H9 (cell line): ENCODE measurements around the gene CTXN1. TPM values are rescaled to one million over a fixed set of nuclear protein-coding genes. Genes with fewer than 3 reads are reported as not detected.

Experiments used
- DNase-seq: peaks from one replicate; pipeline ENCODE4 v3.0.0-alpha.2; 2017
- H2AFZ ChIP-seq: one replicate; pipeline ENCODE4 v1.6.1; 2013; ENCODE audit warnings: mild to moderate bottlenecking, low read length, control low read depth, moderate library complexity
- H2AK5ac ChIP-seq: 2 replicates; pipeline ENCODE4 v1.6.1; 2013; ENCODE audit warnings: low read length, control low read depth, mixed read lengths; ENCODE audit not compliant: insufficient read length
- H2BK120ac ChIP-seq: one replicate; pipeline ENCODE4 v1.6.1; 2013; ENCODE audit warnings: low read depth, mild to moderate bottlenecking, low read length, control low read depth, inconsistent platforms; ENCODE audit not compliant: poor library complexity, severe bottlenecking
- H2BK12ac ChIP-seq: 2 replicates; pipeline ENCODE4 v1.6.1; 2013; ENCODE audit warnings: low read length, control low read depth, mixed read lengths, low read depth; ENCODE audit not compliant: insufficient read length
- H2BK15ac ChIP-seq: 2 replicates; pipeline ENCODE4 v1.6.1; 2013; ENCODE audit warnings: low read depth, low read length, control low read depth
- H2BK20ac ChIP-seq: one replicate; pipeline ENCODE4 v1.6.1; 2013; ENCODE audit warnings: low read depth, mild to moderate bottlenecking, low read length, control low read depth, inconsistent platforms; ENCODE audit not compliant: poor library complexity, severe bottlenecking
- H2BK5ac ChIP-seq: 2 replicates; pipeline ENCODE4 v1.6.1; 2013; ENCODE audit warnings: low read length, control low read depth, mixed read lengths; ENCODE audit not compliant: insufficient read length
- H3K14ac ChIP-seq: 2 replicates; pipeline ENCODE4 v1.6.1; 2013; ENCODE audit warnings: low read length, control low read depth; ENCODE audit not compliant: insufficient read depth
- H3K18ac ChIP-seq: 2 replicates; pipeline ENCODE4 v1.6.1; 2013; ENCODE audit warnings: low read depth, mild to moderate bottlenecking, mixed read lengths, low read length, control low read depth; ENCODE audit not compliant: insufficient read length
- H3K23ac ChIP-seq: 2 replicates; pipeline ENCODE4 v1.6.1; 2013; ENCODE audit warnings: low read length, control low read depth, mixed read lengths, low read depth; ENCODE audit not compliant: insufficient read length
- H3K23me2 ChIP-seq: 2 replicates; pipeline ENCODE4 v1.6.1; 2013; ENCODE audit warnings: low read depth, mild to moderate bottlenecking, mixed read lengths, low read length, control low read depth; ENCODE audit not compliant: insufficient read length, poor library complexity, severe bottlenecking
- H3K27ac ChIP-seq: 2 replicates; pipeline ENCODE4 v1.5.1; 2013; ENCODE audit warnings: low read length, control low read depth, mixed read lengths, low read depth; ENCODE audit not compliant: insufficient read length
- H3K27me3 ChIP-seq: 2 replicates; pipeline ENCODE4 v1.6.1; 2013; ENCODE audit warnings: low read length, control low read depth, inconsistent platforms; ENCODE audit not compliant: insufficient read depth
- H3K4ac ChIP-seq: 2 replicates; pipeline ENCODE4 v1.6.1; 2013; ENCODE audit warnings: low read depth, mild to moderate bottlenecking, control low read depth, inconsistent platforms, low read length, moderate library complexity
- H3K4me1 ChIP-seq: 2 replicates; pipeline ENCODE4 v1.6.1; 2013; ENCODE audit warnings: low read length, control low read depth, inconsistent platforms; ENCODE audit not compliant: insufficient read depth
- H3K4me2 ChIP-seq: 2 replicates; pipeline ENCODE4 v1.6.1; 2013; ENCODE audit warnings: low read length, control low read depth, mixed read lengths; ENCODE audit not compliant: insufficient read length, insufficient read depth
- H3K56ac ChIP-seq: 2 replicates; pipeline ENCODE4 v1.6.1; 2013; ENCODE audit warnings: low read depth, mild to moderate bottlenecking, mixed read lengths, low read length, control low read depth; ENCODE audit not compliant: insufficient read length
- H3K79me1 ChIP-seq: 2 replicates; pipeline ENCODE4 v1.6.1; 2013; ENCODE audit warnings: low read depth, mild to moderate bottlenecking, moderate library complexity, low read length, control low read depth, inconsistent platforms; ENCODE audit not compliant: insufficient read depth, poor library complexity, severe bottlenecking
- H3K79me2 ChIP-seq: 2 replicates; pipeline ENCODE4 v1.6.1; 2013; ENCODE audit warnings: low read length, control low read depth, inconsistent platforms; ENCODE audit not compliant: insufficient read depth
- H3K9ac ChIP-seq: 2 replicates; pipeline ENCODE4 v1.6.1; 2013; ENCODE audit warnings: low read length, control low read depth, mixed read lengths; ENCODE audit not compliant: insufficient read length; ENCODE audit errors: extremely low read depth
- H3K9me3 ChIP-seq: one replicate; pipeline ENCODE4 v1.6.1; 2013; ENCODE audit warnings: low read depth, low read length, inconsistent platforms; ENCODE audit not compliant: control insufficient read depth
- H3T11ph ChIP-seq: one replicate; pipeline ENCODE4 v1.6.1; 2013; ENCODE audit warnings: mild to moderate bottlenecking, low read length, control low read depth, inconsistent platforms
- H4K20me1 ChIP-seq: one replicate; pipeline ENCODE4 v1.6.1; 2013; ENCODE audit not compliant: control insufficient read depth, insufficient read length, insufficient read depth
- H4K5ac ChIP-seq: 2 replicates; pipeline ENCODE4 v1.6.1; 2013; ENCODE audit warnings: low read depth, mild to moderate bottlenecking, mixed read lengths, low read length, control low read depth; ENCODE audit not compliant: insufficient read length
- H4K8ac ChIP-seq: replicated peaks from 2 replicates; pipeline ENCODE4 v1.6.1; 2013; ENCODE audit warnings: low read length, control low read depth, mixed read lengths, low read depth; ENCODE audit not compliant: insufficient read length
- H4K91ac ChIP-seq: 2 replicates; pipeline ENCODE4 v1.6.1; 2013; ENCODE audit warnings: low read depth, mild to moderate bottlenecking, moderate library complexity, mixed read lengths, low read length, control low read depth; ENCODE audit not compliant: insufficient read length
- H3K27ac Mint-ChIP-seq, 3 experiments: 2 replicates in 2 of 3; 3 replicates in 1 of 3; pipeline ENCODE4 v1.8.0; 2020 to 2021; ENCODE audit warnings: mixed read lengths in 3 of 3, mild to moderate bottlenecking in 1 of 3, moderate library complexity in 1 of 3
- H3K27me3 Mint-ChIP-seq: 2 replicates; pipeline ENCODE4 v1.8.0; 2021; ENCODE audit warnings: low read depth, mild to moderate bottlenecking, moderate library complexity, mixed read lengths
- H3K36me3 Mint-ChIP-seq, 3 experiments: 2 replicates in 2 of 3; 3 replicates in 1 of 3; pipeline ENCODE4 v1.8.0; 2020 to 2021; ENCODE audit warnings: low read depth in 3 of 3, mixed read lengths in 3 of 3; ENCODE audit not compliant: insufficient read depth in 1 of 3
- H3K4me1 Mint-ChIP-seq, 2 experiments: 2 replicates each; pipeline ENCODE4 v1.8.0; 2020; ENCODE audit warnings: mixed read lengths in 2 of 2
- H3K4me3 Mint-ChIP-seq, 2 experiments: 2 replicates in 1 of 2; 3 replicates in 1 of 2; pipeline ENCODE4 v1.8.0; 2020 to 2021; ENCODE audit warnings: mild to moderate bottlenecking in 2 of 2, mixed read lengths in 2 of 2, moderate library complexity in 1 of 2
- H3K9me3 Mint-ChIP-seq, 2 experiments: 2 replicates in 1 of 2; 3 replicates in 1 of 2; pipeline ENCODE4 v1.8.0; 2020; ENCODE audit warnings: mild to moderate bottlenecking in 2 of 2, mixed read lengths in 2 of 2, moderate library complexity in 1 of 2
- WGBS: extraction: QIAGEN DNeasy Blood & Tissue Kit; methylation state at CpG from one replicate; pipeline ENCODE4 v1.1.7; 2013; ENCODE audit warnings: missing lambda C conversion rate, low lambda C conversion rate, mixed read lengths; ENCODE audit not compliant: insufficient read length; ENCODE audit errors: extremely low coverage; 5-methylcytosine and 5-hydroxymethylcytosine counted together
- total RNA-seq: library from RNA; stranded (reverse); gene quantifications from 2 replicates; pipeline ENCODE4 v1.2.1, GENCODE V29; 2021
- TF ChIP-seq, protein P1 (sequence below): fragments of 200-600 bp; sonication (generic); conservative IDR thresholded peaks from 3 replicates; pipeline ENCODE4 v1.8.0; 2021; ENCODE audit warnings: antibody characterized with exemption, mild to moderate bottlenecking

The CTXN1 gene
- total RNA-seq, 1 experiment from 2014 or later = 22.7 TPM

DNA sequence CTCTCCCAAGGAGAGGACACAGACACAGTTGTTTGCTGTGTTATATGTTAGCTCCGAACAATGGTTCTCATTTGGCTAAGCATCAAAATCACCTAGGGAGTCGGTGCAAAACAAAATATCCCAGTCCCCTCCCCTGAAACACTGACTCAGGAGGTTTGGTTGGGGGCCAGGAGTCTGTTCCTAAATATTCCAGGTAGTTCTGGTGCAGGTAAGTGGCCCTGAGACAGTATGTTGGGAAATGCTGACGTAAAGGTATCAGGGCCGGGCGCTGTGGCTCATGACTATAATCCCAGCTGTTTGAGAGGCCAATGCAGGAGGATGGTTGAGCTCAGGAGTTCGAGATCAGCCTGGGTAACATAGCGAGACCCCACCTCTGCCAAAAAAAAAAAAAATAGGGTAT lies 24.6 kb downstream of the CTXN1 start:
- Histone ChIP-seq H2BK12ac (no peak overlapping the region), H2AK5ac (no peak overlapping the region), H3K56ac (no peak overlapping the region), H2BK15ac (no peak overlapping the region), H3K79me1 (no peaks in the 10 kb centered on the region), H2AFZ (no peak overlapping the region), H3T11ph (no peak overlapping the region), H2BK20ac (no peak overlapping the region), H3K27ac (no peak overlapping the region), H2BK120ac (no peak overlapping the region), H3K4me2 (no peak overlapping the region), H3K27me3 (no peaks in the 10 kb centered on the region), H4K8ac (no peak overlapping the region), H3K23ac (no peak overlapping the region), H3K9ac (no peak overlapping the region), H3K79me2 (peaks cover 6% of the 10 kb centered on the region; the same call in 1 of the 2 replicates), H3K4ac (no peak overlapping the region), H3K23me2 (peaks cover 16% of the 10 kb centered on the region), H2BK5ac (no peak overlapping the region), H3K4me1 (0 out of 2 replicates have a peak, but pooled peaks cover 4% of the 10 kb centered on the region), H4K20me1 (no peaks in the 10 kb centered on the region), H4K5ac (no peak overlapping the region), H4K91ac (no peak overlapping the region), H3K18ac (no peak overlapping the region), H3K9me3 (no peaks in the 10 kb centered on the region), H3K14ac (no peak overlapping the region)
- no peak overlapping the region for H3K4me3 Mint-ChIP-seq
- no CpG with 5 or more reads among the region's 7 CpGs for WGBS
- no peak for DNase-seq
- no peak overlapping the region for H3K27ac Mint-ChIP-seq
- H3K27me3 Mint-ChIP-seq = peaks cover 3% of the 10 kb centered on the region; the same call in 1 of the 2 replicates
- no peaks in the 10 kb centered on the region; a peak in 3 of 5 replicates for H3K9me3 Mint-ChIP-seq
- peaks cover 15 to 24% of the 10 kb centered on the region in 2 experiments for H3K4me1 Mint-ChIP-seq
- TF ChIP-seq, protein P1, sequence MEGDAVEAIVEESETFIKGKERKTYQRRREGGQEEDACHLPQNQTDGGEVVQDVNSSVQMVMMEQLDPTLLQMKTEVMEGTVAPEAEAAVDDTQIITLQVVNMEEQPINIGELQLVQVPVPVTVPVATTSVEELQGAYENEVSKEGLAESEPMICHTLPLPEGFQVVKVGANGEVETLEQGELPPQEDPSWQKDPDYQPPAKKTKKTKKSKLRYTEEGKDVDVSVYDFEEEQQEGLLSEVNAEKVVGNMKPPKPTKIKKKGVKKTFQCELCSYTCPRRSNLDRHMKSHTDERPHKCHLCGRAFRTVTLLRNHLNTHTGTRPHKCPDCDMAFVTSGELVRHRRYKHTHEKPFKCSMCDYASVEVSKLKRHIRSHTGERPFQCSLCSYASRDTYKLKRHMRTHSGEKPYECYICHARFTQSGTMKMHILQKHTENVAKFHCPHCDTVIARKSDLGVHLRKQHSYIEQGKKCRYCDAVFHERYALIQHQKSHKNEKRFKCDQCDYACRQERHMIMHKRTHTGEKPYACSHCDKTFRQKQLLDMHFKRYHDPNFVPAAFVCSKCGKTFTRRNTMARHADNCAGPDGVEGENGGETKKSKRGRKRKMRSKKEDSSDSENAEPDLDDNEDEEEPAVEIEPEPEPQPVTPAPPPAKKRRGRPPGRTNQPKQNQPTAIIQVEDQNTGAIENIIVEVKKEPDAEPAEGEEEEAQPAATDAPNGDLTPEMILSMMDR = no peak
- peaks cover 13 to 29% (median 20%) of the 10 kb centered on the region in 3 experiments for H3K36me3 Mint-ChIP-seq
